ENCODE data around the gene SHH. TPM values are rescaled to one million over a fixed set of nuclear protein-coding genes. Genes with fewer than 3 reads are reported as not detected.
"Not testable (repeated sequence)": the region's sequence is repeated elsewhere in the genome, so short reads cannot be mapped to it uniquely, and the experiment has no call there.

The SHH gene
- total RNA-seq, 1 donor: under 0.01 TPM

- DNase-seq (ENCODE audit: low read depth in 2 of 3, low spot score in 2 of 3): no peak
Observed at GRCh38 chr7:155820788-155821187, 8.5 kb upstream of the SHH start.

GRCh38 chr7:155820246-155820645, 8.0 kb upstream of the SHH start:
- no peak for DNase-seq (ENCODE audit: low read depth in 2 of 3, low spot score in 2 of 3)

- no peak for DNase-seq (ENCODE audit: low read depth in 2 of 3, low spot score in 2 of 3)
Observed at GRCh38 chr7:155819186-155819585, 6.9 kb upstream of the SHH start.

GRCh38 chr7:155818820-155819168, 6.5 kb upstream of the SHH start:
- DNase-seq (ENCODE audit: low read depth in 2 of 3, low spot score in 2 of 3): no peak

- DNase-seq (ENCODE audit: low read depth in 2 of 3, low spot score in 2 of 3): no peak
Observed at GRCh38 chr7:155818154-155818819, 6.0 kb upstream of the SHH start.

GRCh38 chr7:155817515-155817914, 5.3 kb upstream of the SHH start:
- DNase-seq (ENCODE audit: low read depth in 2 of 3, low spot score in 2 of 3): not testable (repeated sequence)

- DNase-seq (ENCODE audit: low read depth in 2 of 3, low spot score in 2 of 3): no peak
Observed at GRCh38 chr7:155816996-155817395, 4.7 kb upstream of the SHH start.

- DNase-seq (ENCODE audit: low read depth in 2 of 3, low spot score in 2 of 3): no peak
Observed at GRCh38 chr7:155816192-155816508, 3.9 kb upstream of the SHH start.

- peak in 1 of 3 donors; percentile 60 for DNase-seq (ENCODE audit: low read depth in 2 of 3, low spot score in 2 of 3)
Observed at GRCh38 chr7:155815332-155816191, 3.3 kb upstream of the SHH start.

GRCh38 chr7:155814316-155815276, 2.3 kb upstream of the SHH start:
- no peak for DNase-seq (ENCODE audit: low read depth in 2 of 3, low spot score in 2 of 3)

- DNase-seq (ENCODE audit: low read depth in 2 of 3, low spot score in 2 of 3): no peak
Observed at GRCh38 chr7:155813546-155814315, 1.5 kb upstream of the SHH start.

GRCh38 chr7:155813125-155813524, 862 bp upstream of the SHH start:
- no peak for DNase-seq (ENCODE audit: low read depth in 2 of 3, low spot score in 2 of 3)

- no peak for DNase-seq (ENCODE audit: low read depth in 2 of 3, low spot score in 2 of 3)
Observed at GRCh38 chr7:155811560-155811894, 736 bp downstream of the SHH start.

- no peak for DNase-seq (ENCODE audit: low read depth in 2 of 3, low spot score in 2 of 3)
Observed at GRCh38 chr7:155810770-155811559, 1.3 kb downstream of the SHH start.

GRCh38 chr7:155809947-155810769, 2.1 kb downstream of the SHH start:
- no peak for DNase-seq (ENCODE audit: low read depth in 2 of 3, low spot score in 2 of 3)

- no peak for DNase-seq (ENCODE audit: low read depth in 2 of 3, low spot score in 2 of 3)
Observed at GRCh38 chr7:155809332-155809946, 2.8 kb downstream of the SHH start.

GRCh38 chr7:155808549-155809331, 3.5 kb downstream of the SHH start:
- DNase-seq (ENCODE audit: low read depth in 2 of 3, low spot score in 2 of 3): no peak
